GM18511 (cell line): ENCODE results near the gene MUC22.
"Not testable (repeated sequence)": the region's sequence is repeated elsewhere in the genome, so short reads cannot be mapped to it uniquely, and the experiment has no call there.

Experiments used
- ATAC-seq: cut with Tn5 transposase; IDR thresholded peaks from one replicate; pipeline ENCODE4 v1.9.1; 2021; ENCODE audit warnings: mild to moderate bottlenecking, moderate library complexity; ENCODE audit not compliant: unreplicated experiment

Gene MUC22

GRCh38 chr6:30997301-30997700 lies 13.0 kb upstream of the MUC22 start:
- no peak for ATAC-seq

DNA sequence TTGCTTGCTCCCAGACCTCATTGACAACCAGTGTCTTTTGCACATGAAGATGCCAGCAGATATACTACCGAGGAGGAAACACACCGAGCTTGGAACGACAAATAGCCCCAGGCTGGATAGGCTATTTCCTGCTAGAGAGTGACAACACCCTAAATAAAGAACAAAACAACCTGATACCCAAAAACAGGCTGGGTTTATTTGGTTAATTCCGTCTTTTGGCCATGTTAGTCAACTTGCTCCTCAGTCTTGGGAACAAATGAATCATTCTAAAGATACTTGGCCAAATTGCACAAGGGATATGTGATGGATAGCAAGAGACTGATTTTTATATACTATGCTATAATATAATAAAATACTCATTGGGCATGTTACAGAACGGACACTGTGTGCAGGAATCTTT lies 11.5 kb upstream of the MUC22 start:
- ATAC-seq: no peak

- not testable (repeated sequence) for ATAC-seq
Observed at GRCh38 chr6:31000067-31000860, 10.0 kb upstream of the MUC22 start.

- ATAC-seq: no peak
Observed at GRCh38 chr6:31001281-31001888, 8.9 kb upstream of the MUC22 start.

DNA sequence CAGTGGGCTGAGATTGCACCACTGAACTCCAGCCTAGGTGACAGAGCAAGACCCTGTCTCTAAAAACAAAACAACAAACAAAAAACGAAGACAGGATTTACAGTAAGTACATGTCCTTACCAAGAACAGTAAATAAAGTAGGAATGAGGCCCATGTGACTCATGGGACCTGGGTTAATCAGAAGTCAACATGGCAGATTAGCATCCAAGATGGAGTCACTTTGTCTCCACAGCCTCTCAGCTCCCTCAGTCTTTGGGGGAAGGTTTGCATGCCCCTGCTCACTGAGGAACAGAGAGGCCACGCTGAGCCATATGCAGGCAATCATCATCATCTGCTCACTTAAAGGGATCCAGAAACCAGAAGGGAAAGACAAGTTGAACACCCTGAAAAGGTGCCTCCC lies 7.8 kb upstream of the MUC22 start:
- ATAC-seq: no peak

DNA sequence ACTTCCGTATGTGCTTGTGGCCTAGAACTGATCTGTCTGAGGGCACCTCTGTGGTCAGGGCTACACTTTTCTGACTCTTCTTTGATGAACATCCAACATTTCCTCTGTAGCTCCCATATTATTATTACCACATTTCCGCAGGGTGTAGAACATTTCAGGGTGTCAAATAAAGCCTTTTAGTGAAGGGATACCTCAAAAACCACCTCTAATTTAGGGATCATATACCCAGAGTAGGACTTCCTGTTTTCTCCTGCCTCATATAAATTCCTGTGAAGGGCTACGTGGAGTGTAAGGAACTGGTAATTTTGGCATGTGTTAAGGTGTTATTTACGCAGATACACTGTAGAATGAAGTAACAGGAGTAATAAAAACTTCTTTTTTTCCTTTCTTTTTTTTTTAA lies 5.5 kb upstream of the MUC22 start:
- ATAC-seq: no peak

DNA sequence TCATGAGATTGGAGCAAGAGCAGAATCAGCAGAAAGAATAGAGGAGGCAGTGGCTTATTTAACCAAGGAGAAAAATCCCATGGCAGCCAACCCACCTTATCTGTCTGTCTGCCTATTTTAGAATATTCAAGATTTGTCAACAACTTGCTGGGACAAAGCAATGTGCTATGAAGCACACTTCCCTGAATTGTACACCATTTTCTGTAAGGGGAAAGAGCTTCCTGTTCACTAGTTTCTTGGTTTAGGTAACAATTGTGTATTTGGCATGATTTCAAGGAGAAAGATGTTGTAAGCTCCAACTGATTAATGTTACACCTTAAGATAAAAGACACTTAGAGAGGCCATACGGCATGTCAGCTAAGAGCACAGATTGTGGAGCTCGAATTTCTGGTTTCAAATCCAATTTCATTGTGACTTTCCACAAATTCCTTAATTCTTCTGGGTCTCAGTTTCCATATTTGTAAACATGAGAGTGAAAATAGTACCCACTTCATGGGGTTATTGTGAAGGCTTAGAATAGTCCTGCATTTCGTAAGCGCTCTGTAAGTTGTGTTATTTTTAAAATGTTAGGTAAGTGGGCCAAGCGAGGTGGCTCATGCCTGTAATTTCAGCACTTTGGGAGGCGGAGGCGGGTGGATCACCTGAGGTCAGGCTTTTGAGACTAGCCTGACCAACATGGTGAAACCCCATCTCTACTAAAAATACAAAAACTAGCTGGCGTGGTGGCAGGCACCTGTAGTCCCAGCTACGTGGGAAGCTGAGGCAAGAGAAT lies 4.8 kb upstream of the MUC22 start:
- no peak for ATAC-seq

- no peak for ATAC-seq
Observed at GRCh38 chr6:31007694-31008093, 2.6 kb upstream of the MUC22 start.

- ATAC-seq: no peak
Observed at GRCh38 chr6:31008165-31008564, 2.1 kb upstream of the MUC22 start.

DNA sequence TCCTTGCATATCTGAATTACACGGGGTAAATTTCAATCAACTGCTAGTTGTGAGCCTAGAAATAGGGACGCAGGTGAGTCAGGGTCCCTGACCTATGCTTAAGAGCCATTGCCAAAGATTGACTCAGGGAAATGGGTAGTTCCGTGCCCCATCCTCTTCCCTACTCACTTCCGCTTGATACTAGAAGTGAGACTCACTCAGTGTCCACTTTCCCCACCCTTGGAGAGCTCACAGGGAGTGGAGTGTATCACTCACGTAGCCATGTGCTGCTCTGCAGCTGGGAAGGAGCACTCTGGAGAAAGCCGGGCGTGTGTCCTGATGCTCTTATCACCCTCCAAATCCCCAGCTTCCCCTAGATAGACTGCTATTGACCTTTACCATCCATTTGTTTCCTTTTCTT lies 543 bp upstream of the MUC22 start:
- no peak for ATAC-seq

GRCh38 chr6:31011153-31011552 lies 879 bp downstream of the MUC22 start:
- ATAC-seq: no peak

DNA sequence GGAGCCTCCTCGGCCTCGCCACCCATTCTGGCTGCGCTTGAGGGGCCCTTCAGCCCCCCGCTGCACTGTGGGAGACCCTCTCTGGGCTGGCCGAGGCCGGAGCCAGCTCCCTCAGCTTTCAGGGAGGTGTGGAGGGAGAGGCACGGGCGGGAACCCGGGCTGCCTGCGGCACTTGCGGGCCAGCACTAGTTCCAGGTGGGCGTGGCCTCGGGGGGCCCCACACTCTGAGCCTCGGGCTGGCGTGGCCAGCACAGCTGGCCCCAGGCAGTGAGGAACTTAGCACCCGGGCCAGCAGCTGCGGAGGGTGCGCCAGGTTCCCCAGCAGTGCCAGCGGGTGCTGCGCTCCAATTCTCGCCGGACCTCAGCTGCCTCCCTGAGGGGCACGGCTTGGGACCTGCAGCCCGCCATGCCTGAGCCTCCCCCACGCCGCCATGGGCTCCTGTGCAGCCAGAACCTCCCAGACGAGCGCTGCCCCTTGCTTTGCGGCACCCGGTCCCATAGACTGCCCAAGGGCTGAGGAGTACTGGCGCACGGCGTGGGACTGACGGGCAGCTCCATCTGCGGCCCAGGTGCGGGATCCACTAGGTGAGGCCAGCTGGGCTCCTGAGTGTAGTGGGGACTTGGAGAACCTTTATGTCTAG lies 6.5 kb downstream of the MUC22 start:
- no peak for ATAC-seq

- ATAC-seq: not testable (repeated sequence)
Observed at GRCh38 chr6:31017436-31017835, 7.2 kb downstream of the MUC22 start.

DNA sequence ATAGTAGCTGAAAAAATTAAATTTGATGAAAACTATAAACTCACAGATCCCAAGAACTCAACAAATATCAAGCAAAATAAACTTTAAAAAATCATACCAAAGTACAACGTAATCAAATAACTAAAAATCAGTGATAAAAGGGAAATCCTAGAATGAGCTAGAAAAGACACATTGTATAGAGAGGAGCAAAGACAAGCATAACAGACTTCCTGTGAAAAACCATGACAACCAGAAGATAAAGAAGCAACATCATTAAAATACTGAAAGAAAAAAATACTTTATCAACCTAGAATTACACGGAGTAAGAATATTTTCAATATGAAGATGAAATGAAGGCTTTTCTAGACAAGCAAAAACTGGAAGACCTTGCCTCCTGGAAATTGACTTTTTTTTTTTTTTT lies 9.8 kb downstream of the MUC22 start:
- no peak for ATAC-seq

DNA sequence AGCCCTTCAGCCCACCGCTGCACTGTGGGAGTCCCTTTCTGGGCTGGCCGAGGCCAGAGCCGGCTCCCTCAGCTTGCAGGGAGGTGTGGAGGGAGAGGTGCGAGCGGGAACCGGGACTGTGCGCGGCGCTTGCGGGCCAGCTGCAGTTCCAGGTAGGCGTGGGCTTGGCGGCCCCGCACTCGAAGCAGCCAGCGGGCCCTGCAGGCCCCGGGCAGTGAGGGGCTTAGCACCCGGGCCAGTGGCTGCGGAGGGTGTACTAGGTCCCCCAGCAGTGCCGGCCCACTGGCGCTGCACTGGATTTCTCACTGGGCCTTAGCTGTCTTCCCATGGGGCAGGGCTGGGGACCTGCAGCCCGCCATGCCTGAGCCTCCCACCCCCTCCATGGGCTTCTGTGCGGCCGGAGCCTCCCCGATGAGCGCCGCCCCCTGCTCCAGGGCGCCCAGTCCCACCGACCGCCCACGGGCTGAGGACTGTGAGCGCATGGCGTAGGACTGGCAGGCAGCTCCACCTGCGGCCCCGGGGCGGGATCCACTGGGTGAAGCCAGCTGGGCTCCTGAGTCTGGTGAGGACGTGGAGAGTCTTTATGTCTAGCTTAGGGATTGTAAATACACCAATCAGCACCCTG lies 10.5 kb downstream of the MUC22 start:
- ATAC-seq: not testable (repeated sequence)

DNA sequence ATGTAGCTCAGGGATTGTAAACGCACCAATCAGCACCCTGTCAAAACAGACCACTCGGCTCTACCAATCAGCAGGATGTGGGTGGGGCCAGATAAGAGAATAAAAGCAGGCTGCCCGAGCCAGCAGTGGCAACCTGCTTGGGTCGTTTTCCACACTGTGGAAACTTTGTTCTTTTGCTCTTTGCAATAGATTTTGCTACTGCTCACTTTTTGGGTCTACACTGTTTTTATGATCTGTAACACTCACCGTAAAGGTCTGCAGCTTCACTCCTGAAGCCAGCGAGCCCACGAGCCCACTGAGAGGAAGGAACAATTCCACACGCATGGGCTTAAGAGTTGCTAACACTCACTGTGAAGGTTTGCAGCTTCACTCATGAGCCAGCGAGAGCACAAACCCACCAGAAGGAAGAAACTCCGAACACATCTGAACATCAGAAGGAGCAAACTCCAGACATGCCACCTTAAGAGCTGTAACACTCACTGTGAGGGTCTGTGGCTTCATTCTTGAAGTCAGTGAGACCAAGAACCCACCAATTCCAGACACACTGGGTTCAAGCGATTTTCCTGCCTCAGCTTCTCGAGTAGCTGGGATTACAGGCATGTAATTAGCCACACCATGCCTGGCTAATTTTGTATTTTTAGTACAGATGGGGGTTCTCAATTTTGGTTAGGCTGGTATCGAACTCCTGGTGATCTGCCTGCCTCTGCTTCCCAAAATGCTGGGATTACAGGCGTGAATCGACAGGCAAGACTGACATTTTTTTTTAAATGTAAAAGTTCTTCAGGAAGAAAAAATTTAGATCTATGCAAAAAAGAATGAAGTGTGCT lies 11.6 kb downstream of the MUC22 start:
- ATAC-seq: not testable (repeated sequence)

- no peak for ATAC-seq
Observed at GRCh38 chr6:31025595-31025994, 15.3 kb downstream of the MUC22 start.

- no peak for ATAC-seq
Observed at GRCh38 chr6:31031095-31031494, 20.8 kb downstream of the MUC22 start.

- ATAC-seq: no peak
Observed at GRCh38 chr6:31033075-31033474, 22.8 kb downstream of the MUC22 start.

DNA sequence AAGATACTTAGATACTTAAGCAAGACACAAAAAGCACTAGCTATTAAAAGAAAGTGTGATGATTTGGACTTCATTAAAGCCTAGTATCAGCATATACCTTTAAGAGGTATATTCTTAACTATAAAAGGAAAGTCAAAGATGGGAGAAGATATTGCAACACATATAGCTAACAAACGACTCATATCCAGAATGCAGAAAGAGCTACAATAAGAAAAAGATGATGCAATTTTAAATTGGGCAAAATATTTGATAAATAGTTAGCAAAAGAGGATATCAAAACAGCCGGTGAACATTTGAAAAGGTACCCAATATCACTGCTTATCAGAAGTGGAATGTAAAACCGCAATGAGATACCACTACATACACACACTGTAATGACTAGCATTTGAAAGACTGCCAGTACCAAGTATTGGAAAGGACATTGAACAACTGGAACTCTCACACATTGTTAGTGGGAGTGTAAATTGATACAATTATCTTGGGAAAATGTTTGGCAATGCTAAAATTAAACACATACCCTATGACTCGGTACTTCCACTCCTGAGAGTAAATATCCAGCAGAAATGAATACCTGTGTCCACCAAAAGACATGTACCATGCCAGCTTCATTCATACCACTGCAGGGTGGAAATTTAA lies 25.7 kb downstream of the MUC22 start:
- ATAC-seq: no peak
